C4-2B (cell line): Measurements from ENCODE around the gene ADGRF4.

Experiments used
- H3K27ac ChIP-seq: fragments of 450-650 bp; 2 replicates; pipeline ENCODE4 v1.5.1; 2017
- CTCF ChIP-seq: fragments of 450-650 bp; conservative IDR thresholded peaks from 2 replicates; pipeline ENCODE4 v1.5.1; 2017; ENCODE audit warnings: mild to moderate bottlenecking
- ZFX ChIP-seq: fragments of 450-650 bp; IDR thresholded peaks from 2 replicates; pipeline ENCODE4 v1.6.1; 2017

Gene ADGRF4

GRCh38 chr6:47698342-47698787 is at the start of gene ADGRF4:
Gene ADGRF4 (plus strand): TSS chr6:47698580. CDS start chr6:47707246, 8,666 bp downstream.
- no peak within 1 kb of the TSS for H3K27ac ChIP-seq
- no peak for TF ChIP-seq CTCF

- TF ChIP-seq ZFX (no peak), CTCF (no peak)
- H3K27ac ChIP-seq, result no peak overlapping the region
These were observed 47.6 kb upstream of the ADGRF4 start for GRCh38 chr6:47650553-47651432.

GRCh38 chr6:47651505-47651944 is 46.9 kb upstream of the ADGRF4 start:
- TF ChIP-seq CTCF (no peak), ZFX (no peak)
- H3K27ac ChIP-seq, result no peak overlapping the region

GRCh38 chr6:47653706-47654105 is 44.7 kb upstream of the ADGRF4 start:
- no peak for TF ChIP-seq CTCF
- TF ChIP-seq ZFX, result no peak
- H3K27ac ChIP-seq, result no peak overlapping the region

- no peak overlapping the region for H3K27ac ChIP-seq
- TF ChIP-seq ZFX, result no peak
- no peak for TF ChIP-seq CTCF
These were observed 44.1 kb upstream of the ADGRF4 start for GRCh38 chr6:47654255-47654654.

GRCh38 chr6:47655719-47656595 is 42.4 kb upstream of the ADGRF4 start:
- H3K27ac ChIP-seq, result no peak overlapping the region

More at GRCh38 chr6:47655719-47656595, 42.4 kb upstream of the ADGRF4 start:
- TF ChIP-seq CTCF (no peak), ZFX (no peak)
